HG03066 (cell line): ENCODE results near the gene CTXN1.
"Not testable (repeated sequence)": the region's sequence is repeated elsewhere in the genome, so short reads cannot be mapped to it uniquely, and the experiment has no call there.

ENCODE experiments used
- ATAC-seq: cut with Tn5 transposase; IDR thresholded peaks from one replicate; pipeline ENCODE4 v1.9.1; 2021; ENCODE audit warnings: low read depth; ENCODE audit not compliant: unreplicated experiment

The CTXN1 gene

GRCh38 chr19:7947939-7948338 lies 22.0 kb upstream of the CTXN1 start:
- ATAC-seq = no peak

DNA sequence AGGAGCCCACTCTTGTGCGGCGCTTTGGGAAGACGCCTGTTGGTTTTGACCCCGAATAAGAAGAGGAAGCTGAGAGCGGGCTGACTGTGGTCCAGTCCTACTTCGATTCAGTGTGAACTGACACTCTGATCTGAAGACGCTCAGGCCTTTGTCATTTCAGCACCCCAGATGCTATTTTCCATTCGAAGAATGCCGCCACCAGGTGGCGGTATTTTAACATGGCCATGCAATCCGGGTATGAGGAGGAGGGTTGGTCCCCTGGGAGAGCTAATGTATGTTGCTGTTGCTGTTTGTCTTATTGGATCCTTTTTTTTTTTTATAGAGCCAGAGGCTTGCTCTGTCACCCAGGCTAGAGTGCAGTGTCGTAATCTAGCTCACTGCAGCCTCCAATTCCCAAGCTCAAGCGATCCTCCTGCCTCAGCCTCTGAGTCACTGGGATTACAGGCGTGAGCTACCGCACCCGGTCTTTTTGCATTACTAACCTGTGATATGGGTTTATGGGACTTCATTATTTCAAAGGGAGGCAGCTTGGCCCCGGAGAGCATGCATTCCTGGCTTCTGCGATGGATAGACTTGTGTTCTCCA lies 18.3 kb upstream of the CTXN1 start:
- ATAC-seq = peak; percentile 38

DNA sequence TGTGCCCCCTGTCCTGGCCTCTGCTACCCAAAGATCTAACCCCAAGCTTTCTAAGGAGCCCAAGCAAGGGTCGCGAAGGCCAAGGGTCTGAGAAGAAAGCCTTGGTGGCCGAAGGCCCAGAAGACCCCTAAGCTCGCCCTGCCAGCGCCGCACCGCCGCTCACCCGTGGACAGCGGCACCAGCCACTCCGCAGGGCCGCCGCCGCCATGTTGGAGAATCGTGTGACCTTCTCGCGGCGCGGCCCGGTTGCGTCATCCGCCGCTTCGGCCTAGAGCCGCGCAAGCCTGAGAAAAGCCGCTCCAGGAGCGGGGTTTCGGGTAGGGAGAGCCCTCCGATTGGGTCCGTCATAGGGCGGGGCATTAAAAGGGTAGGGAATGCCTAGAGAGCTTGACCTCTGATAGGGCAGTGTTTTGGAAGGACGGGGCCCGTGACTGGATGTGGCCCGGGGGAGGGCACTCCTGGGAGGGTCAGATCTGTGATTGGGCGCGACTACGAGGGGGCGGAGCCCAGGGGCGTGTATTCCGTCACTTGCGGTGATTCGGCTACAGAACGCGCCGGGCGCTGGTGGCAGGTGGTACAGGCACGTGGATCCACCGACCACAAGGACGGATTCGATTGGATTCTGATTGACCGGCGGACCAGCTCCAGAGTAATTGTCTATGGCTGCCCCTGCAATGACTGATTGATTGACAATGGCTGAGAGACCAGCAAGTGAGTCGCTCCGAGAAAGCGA lies 17.7 kb upstream of the CTXN1 start, which contains the start of gene TIMM44:
Gene TIMM44 (minus strand): TSS at position 223 of the 733 bp plus-strand sequence. CDS start 15 bp downstream, at position 208.
- ATAC-seq = peak; percentile 94

GRCh38 chr19:7942981-7943443 lies 17.1 kb upstream of the CTXN1 start:
- peak; percentile 4 for ATAC-seq

DNA sequence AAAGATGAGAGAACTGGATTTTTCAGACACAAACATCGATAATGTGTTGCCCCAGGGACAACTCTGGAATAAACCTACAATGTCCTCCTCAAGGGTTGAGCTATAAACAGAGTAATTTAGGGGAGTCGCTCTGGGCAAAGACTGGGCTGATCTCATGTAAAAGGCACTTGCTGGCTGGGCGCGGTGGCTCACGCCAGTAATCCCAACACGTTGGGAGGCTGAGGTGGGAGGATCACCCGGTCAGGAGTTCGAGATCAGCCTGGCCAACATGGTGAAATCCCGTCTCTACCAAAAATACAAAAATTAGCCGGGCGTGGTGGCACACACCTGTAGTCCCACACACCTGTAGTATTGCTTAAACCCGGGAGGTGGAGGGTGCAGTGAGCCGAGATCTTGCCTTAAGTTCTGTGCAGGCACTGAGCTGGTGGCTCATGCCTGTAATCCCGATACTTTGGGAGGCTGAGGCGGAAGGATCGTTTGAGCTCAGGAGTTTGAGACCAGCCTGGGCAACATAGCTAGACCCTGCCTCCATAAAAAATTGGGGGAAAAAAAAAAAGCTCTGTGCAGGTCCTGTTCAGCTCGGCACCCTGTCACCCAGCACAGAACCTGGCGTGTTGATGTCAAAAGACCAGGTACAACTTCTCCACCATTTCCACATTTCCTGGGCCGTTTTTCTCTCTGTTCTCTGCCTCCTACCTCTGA lies 16.1 kb upstream of the CTXN1 start:
- ATAC-seq = no peak

GRCh38 chr19:7940841-7941240 lies 14.9 kb upstream of the CTXN1 start:
- ATAC-seq = no peak

DNA sequence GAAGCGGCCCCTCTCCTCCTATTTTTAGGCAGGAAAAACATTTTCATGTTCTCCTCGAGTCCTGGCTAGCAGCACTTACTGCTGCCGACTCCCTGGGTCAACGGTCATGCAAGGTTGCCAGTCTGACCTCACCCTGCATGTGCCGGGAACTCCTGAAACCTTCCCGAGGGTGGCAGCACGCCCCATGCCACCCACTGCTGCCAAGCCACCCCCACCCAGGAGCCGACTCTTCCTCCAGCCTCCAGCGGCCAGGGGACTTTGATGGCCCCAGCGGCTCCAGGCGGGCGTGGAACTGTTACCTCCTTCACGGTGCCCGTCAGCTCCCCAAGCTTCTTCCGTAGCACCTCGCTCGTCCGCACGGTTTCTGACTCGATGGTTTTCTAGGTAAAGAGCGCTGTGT lies 8.8 kb upstream of the CTXN1 start:
- ATAC-seq = no peak

DNA sequence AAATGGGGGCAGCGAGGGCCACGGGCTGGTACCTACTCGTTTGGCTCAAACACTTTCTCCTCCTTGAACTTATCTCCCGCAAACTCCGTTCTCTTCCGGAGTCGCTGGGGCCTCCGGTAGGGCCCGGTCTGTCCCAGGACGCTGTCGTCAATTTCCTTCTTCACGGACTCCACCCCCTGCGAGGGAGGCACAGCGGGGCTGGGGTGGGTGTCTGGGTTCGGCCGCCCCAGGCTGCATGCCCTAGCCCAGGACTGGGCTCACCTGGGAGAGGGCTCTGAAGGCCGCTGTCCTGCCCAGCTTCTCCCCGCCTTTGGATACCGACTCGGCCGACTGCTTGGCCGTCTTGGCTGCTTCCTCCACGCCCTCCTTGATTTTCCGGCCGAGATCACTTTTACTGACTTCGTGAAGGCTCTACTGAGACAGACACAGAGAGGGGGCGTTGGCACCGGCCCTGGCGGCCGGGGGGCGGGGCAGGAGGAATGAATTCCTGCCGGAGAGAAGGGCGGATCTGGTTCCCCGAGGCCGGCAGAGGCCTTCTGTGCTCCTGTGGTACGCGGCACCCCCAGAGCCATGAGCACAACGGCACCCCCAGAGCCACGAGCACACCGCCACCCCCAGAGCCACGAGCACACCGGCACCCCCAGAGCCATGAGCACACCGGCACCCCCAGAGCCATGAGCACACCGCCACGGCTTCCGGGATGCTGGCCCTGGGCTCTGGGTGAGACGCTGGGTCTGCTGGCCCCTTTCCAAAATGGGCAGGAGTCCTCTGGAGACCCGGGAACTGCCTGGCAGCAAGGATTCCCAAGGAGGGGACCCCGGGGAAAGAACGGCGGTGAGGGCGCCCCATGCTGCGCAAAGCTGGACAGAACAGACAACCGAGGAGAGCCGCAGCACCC lies 8.1 kb upstream of the CTXN1 start:
- ATAC-seq = no peak

GRCh38 chr19:7933411-7933810 lies 7.5 kb upstream of the CTXN1 start:
- no peak for ATAC-seq

GRCh38 chr19:7932930-7933300 lies 7.0 kb upstream of the CTXN1 start:
- ATAC-seq = no peak

DNA sequence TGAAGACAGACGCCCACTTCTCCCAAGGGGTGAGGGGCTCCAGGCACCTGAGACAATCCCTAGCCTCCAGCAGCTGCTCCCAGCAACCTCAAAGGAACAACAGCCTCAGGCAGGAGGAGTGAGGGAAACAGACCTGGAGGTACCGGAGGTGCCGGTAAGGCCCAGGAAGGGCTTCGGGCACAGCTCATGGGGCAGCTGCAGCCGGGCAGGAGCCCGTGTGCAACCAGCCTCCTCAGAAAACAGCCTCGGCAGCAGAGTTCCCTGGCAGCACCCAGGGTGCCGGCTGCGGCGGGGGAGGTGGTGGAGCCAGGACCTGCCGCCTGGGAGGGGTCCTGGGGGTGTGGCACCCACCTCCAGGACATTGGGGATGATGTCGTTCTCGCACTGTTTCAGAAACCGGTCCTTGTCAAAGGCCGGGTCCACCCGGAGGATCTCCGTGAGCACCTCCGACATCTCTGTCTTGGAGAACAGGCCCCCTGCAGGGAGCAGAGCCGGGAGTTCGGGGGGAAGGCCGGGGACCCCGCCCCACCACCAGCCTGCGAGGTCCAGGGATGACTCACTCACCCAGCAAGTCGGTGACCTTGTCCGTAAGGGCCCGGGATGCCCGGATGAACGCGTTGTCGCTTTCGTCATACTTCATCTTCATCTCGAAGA lies 6.5 kb upstream of the CTXN1 start:
- no peak for ATAC-seq

GRCh38 chr19:7931221-7932061 lies 5.5 kb upstream of the CTXN1 start:
- ATAC-seq = no peak

DNA sequence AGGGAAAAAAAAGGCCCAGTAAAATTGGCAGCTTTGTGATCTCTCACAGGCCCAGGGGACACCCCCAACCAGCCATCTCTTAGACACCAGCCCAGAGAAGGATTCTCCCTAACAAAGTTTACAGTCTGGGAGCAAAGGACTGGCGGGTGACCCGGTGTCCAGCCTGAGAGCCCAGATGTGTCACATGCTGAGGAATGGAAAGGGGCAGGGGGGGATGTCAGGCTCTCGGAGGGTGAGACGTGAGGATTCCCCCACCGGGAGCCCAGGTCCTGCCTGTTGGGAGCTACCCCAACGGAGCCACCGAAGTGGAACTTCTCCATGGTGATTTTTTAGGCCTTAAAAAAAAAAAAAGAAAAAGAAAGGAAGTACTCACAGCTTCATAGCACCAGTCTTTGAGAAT lies 4.8 kb upstream of the CTXN1 start:
- ATAC-seq = no peak

- ATAC-seq = not testable (repeated sequence)
Measured at GRCh38 chr19:7930030-7930429, 4.1 kb upstream of the CTXN1 start.

DNA sequence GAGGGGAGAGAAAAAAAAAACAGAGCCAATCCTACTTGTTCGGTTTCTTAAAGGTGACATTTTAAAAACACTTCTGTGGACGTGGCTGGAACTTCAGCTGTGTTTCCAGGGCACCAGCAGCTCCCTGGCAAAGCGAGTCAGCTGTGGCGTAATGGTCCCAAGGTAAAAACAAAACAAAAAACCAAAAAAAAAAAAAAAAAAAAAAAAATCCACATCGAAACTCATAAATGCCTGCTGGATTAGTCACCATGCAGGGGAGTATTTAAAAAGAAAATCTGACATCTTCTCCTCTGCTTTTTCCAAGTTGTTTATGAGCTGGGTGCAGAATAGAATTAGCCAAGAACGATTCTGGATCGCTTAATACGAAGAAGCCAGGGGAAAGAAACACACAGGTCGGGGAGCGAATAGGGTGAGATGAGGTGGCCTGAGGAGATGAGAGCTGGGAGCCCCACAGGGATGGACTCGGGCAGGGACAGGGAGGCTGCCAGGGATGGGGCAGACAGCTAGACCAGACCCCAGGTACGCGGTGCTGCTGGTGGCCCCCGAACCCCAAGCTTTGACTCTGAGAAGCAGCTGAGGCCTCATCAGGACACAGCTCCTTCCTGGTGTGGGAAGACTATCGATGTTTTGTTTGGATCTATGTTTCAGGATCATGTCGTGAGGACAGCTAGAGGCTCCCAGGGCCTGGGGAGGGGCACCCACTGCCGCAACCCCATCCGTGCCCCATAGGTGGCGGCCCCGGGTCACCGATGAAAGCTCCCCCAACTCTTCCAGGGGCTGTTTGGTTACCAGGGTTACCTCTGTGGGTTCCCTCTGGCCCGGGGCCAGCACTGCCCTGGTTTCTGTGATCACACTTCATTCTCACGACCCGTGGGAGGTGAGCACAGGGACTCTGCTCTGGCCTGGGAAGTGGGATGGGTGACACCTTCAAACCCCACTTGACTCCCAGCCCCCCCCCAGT lies 3.1 kb upstream of the CTXN1 start:
- ATAC-seq = no peak

DNA sequence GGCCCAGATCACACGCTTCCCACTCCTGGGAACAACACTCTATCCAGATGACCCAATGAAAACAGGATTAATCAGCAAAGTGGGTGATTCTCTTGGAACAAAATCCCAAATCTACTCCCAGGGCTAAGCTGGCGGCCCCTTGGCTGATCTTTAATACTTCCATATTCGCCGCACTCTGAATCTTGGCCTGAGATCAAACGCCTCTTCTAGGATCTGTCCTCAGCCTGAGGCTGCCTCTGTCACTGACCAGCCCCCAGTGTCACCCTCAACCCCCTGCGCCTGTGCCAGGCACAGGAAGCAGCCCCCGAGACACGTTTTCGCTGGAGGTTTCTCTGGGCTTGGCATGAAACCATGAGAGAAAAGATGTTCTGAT lies 2.4 kb upstream of the CTXN1 start:
- ATAC-seq = no peak

DNA sequence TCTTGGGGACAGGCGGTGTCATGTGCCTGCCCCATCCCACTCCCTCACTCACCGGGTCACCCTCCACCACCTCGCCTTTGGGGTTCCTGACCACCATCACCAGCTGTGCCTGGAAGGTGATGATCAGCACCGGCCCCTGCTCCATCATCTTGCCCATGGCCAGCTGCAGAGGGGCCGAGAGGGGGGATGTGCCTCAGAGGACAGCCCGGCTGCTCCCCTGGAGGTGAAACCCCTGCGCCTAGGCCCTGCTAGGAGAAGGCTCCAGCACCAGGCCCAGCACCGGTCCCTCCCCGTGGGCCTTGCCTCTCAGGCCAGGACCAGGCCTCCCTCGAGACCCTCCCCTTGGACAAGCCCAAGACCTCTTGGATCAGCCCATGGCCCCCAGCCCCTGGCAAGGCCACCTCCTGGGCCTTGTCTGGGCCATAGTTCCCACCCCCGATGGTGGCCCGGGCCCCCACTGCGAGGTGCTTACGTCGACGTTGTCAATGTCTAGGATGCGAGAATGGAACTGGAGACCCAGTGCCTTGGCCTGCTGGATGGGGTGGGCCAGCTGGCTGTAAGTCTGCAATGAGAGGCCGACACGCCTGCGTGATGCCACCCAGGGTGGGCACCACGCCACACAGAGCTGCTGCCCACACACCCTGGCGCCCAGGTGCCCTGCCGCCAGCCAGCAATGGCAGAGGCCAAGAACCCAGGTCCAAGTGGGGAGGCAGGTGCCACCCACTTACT lies 1.8 kb upstream of the CTXN1 start:
- no peak for ATAC-seq
